Activated CD8-positive, alpha-beta memory T cell treated with anti-CD3 and anti-CD28 coated beads, Interleukin-2, amount 50 U/mL, for 48 hours (primary cell): ENCODE results near the gene LACTBL1.

Experiments
- DNase-seq: peaks from one replicate; pipeline ENCODE4 v3.0.0-alpha.2; 2020

Gene LACTBL1

DNA sequence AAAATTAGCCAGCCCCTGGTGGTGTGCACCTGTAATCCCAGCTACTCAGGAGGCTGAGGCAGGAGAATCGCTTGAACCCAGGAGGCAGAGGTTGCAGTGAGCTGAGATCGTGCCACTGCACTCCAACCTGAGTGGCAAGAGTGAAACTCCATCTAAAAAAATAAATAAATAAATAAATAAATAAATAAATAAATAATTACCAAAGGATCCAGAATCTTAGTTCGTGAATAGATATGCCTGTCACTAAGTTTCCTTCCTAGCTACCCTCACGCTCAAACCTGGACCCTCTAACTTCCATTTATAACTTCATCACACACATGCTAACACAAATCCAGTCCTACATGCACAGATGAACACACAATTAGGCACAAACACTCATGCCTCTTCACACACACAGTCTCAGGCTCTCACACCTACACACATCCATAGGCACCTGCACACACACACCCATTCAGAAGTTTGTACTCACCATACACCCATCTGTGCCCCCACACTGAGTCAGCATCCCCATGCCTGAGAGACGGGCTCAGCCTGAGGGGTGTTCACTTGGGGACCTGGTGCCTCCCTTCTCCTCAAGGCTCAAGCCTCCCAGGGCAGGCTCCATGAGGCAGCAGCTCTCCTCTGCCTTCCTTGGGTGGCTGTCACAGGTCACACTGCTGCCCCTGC is 61.5 kb downstream of the LACTBL1 start:
- DNase-seq, result no peak

DNA sequence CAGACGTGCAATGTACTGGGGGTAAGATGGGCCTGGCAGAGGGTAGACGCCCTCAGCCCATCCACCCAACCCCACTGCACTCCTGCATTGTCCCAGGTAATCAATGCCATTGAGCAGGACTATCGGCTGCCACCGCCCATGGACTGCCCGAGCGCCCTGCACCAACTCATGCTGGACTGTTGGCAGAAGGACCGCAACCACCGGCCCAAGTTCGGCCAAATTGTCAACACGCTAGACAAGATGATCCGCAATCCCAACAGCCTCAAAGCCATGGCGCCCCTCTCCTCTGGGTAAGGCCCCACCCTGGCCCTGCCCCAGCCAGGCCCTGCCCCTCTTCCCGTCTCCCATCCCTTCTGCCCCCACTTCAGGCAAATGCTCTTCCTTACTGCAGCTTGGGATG is 62.4 kb downstream of the LACTBL1 start:
- DNase-seq, result no peak

- no peak for DNase-seq
Observed at GRCh38 chr1:22908880-22909426, 63.7 kb downstream of the LACTBL1 start.

GRCh38 chr1:22907528-22907927 is 65.1 kb downstream of the LACTBL1 start:
- DNase-seq, result no peak

DNA sequence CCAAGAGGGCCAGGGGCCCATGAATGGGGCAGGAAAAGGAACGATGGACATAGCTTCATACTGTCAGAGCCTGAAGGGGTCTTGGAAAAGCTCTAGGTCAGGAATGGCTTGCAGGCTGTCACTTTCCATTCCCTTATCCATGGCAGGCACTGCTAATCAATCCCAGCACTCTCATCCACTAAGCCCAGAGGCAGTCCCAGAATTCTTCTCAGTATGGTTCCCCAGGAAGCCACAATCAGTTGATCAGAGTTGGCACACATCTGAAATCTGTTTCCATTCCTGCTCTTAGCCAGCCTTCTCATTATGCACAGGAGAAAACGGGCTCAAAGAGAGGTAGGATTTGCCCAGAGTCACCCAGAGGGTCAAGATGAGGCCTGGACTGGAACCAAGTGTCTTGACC is 65.7 kb downstream of the LACTBL1 start:
- no peak for DNase-seq

GRCh38 chr1:22903113-22903512 is 69.6 kb downstream of the LACTBL1 start:
- DNase-seq, result no peak
